Measurements from ENCODE around the gene GPC1.

The GPC1 gene

DNA sequence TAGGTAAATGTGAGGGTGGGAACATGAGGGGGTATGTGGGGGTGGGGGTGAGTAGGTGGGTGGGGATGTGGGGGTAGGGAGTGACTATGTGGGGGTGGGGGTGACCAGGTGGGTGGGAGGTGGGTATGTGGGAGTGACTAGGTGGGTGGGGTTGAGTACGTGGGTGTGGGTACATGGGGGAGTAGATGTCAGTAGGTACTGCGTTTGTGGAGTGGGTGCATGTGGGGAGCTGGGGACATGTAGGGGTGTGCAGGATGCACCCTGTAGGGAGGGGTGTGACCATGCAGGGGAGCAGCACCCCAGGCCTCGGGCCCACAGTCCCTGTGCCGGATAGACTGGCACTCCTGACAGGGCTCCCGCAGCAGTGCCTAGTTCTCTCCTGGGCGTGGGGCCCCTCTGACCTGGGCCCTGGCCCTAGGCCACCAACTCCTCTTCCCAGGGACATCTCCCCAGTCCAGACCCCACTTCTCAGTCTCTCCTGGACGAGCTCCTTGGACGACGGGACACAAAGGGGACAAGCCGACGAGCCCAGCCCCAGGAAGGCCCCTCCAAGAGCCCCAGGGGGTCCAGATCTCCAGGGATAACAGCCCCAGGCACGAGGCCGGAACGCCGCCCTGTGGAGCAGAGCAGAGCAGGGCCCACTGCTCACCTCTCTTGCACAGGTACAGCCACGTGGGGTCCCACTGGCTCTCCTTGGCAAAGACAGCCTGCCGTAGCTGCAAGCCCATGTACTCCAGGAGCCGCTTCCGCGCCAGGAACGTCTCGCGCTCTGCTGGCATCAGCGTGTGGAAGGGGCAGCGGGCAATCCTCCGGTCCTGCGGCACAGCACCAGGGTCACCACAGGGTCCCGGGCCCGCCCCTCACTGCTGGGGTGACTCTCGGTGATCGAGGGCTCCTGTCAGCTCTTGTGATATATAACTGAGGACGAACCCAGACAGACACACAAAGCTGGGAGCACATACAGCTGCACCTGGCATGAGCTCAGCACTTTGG lies 64.1 kb downstream of the GPC1 start:
- no peak for TF ChIP-seq CTCF (conservative IDR thresholded peaks at IDR 0.05; ENCODE audit: control insufficient read depth, insufficient read depth, low read depth, low read length)
- DNase-seq (ENCODE audit: low read depth): no peak
- H3K4me3 ChIP-seq (ENCODE audit: control insufficient read depth, low read depth, low read length): no peak overlapping the region

DNA sequence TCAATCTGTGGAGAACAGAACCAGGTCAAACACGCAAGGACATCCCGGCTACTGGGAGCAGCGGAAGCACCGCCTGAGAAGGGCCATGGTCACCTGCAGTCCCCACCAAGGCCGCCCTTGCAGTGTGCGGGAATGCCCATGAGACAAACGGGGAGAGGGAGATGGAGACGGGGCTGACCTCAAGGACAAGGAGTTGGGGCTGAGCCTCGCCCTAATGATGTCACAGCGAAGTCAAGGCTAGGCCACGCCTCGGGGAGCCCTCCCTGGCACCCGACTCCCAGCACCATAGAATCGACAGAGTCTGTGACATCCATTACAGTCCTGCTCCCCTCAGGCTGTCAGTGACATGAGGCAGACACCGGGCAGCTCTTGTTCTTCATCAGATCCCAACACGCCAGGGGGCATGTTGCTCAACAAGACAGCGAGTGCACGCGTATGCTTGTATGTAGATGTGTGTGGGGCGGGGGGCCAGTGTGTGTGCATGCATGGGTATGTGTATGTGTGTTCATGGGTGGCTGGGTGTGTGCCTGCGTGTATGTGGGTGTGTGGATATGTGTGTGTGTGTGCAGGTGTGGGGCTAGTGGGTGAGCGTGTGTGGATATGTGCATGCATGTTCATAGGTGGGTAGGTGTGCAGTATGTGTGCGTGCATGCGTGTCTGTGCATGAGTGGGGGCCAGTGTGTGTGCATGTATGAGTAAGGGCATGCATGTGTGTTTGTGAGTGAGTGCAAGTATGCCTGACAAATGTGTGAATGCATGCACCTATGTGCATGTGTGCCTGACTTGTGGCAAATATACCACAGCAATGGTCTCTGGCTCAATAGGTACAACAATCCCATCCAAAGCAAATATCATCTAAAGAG lies 65.3 kb downstream of the GPC1 start:
- TF ChIP-seq CTCF (conservative IDR thresholded peaks at IDR 0.05; ENCODE audit: control insufficient read depth, insufficient read depth, low read depth, low read length): no peak
- H3K4me3 ChIP-seq (ENCODE audit: control insufficient read depth, low read depth, low read length): no peak overlapping the region
- DNase-seq (ENCODE audit: low read depth): no peak

GRCh38 chr2:240501531-240501991 lies 66.1 kb downstream of the GPC1 start:
- no peak for TF ChIP-seq CTCF (conservative IDR thresholded peaks at IDR 0.05; ENCODE audit: control insufficient read depth, insufficient read depth, low read depth, low read length)
- no peak overlapping the region for H3K4me3 ChIP-seq (ENCODE audit: control insufficient read depth, low read depth, low read length)
- no peak for DNase-seq (ENCODE audit: low read depth)

DNA sequence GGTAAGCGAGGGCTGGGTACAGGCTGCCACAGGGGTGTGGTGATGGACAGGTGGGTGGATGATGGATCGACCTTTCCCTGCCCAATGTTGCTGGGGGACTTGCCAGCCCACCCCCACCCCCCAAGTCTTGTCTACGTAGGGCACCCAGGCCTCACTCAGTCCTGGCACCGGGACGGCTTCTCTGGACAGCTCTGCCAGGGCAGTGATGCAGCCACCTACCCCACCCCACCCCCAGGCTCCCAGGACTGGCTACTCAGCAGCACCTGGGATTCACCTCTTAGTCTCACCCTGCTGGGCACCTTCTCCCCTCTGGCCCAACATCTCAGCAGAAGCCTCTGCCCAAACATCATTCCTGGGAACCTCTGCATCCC lies 66.6 kb downstream of the GPC1 start:
- no peak for TF ChIP-seq CTCF (conservative IDR thresholded peaks at IDR 0.05; ENCODE audit: control insufficient read depth, insufficient read depth, low read depth, low read length)
- no peak for DNase-seq (ENCODE audit: low read depth)
- H3K4me3 ChIP-seq (ENCODE audit: control insufficient read depth, low read depth, low read length): no peak overlapping the region

DNA sequence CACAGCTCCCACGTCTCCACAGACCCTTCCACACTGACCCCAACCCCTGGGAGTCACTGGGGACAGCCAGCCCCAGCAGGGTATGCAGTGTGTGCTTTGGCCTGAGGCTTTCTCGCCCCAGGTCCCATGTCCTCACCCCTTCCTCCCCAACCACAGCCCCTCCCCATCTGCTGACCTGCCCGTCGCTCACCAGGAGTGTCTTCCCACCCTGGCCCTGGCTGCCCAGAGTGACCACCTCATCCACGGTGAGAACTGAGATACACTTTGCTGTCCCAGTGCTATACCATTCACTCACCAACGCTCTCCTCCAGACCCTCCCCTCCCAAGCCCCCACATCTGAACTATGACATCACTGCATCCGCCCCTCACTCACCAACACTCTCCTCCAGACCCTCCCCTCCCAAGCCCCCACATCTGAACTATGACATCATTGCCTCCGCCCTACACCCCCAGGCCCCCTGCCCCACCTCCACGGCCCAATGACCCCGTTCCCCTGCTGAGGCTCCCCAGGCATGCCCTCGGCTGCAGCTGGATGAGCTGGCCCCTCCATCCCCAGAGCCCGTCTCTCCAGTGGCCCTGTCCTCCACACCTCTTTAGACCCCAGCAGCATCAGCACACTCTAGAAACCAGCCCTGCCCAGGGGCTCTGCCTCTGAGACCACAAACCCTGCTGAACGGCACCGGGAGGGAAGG lies 67.1 kb downstream of the GPC1 start:
- DNase-seq (ENCODE audit: low read depth): no peak
- H3K4me3 ChIP-seq (ENCODE audit: control insufficient read depth, low read depth, low read length): no peak overlapping the region
- TF ChIP-seq CTCF (conservative IDR thresholded peaks at IDR 0.05; ENCODE audit: control insufficient read depth, insufficient read depth, low read depth, low read length): no peak

DNA sequence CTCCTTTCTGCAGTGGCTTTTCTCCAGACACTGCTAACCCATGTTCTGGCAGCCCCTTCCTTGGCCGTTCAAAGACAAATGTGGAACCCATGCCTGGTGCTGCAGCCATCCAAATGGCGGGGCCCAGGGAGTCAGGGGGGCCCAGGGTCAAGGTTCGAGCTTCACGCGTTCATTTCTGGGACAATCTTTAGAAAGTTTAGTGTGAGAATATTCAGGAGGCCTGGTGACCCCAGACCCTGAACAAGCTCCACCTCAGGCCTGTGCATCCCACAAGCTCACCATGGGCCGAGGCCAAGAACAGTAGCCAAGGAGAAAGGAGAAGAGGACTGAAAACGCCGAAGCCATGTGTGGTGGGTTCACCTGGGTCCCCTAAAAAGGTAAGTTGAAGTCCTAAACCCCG lies 67.9 kb downstream of the GPC1 start:
- no peak for TF ChIP-seq CTCF (conservative IDR thresholded peaks at IDR 0.05; ENCODE audit: control insufficient read depth, insufficient read depth, low read depth, low read length)
- H3K4me3 ChIP-seq (ENCODE audit: control insufficient read depth, low read depth, low read length): no peak overlapping the region
- no peak for DNase-seq (ENCODE audit: low read depth)
